Heart right ventricle (tissue), 16 donors: ENCODE data around the gene CAPN3. TPM values are rescaled to one million over a fixed set of nuclear protein-coding genes. Genes with fewer than 3 reads are reported as not detected.

Experiments
- ATAC-seq, 8 donors: fragments of 200-7000 bp; cut with Tn5 transposase; one replicate each; pipeline ENCODE4 v1.9.1; 2020; ENCODE audit warnings: mild to moderate bottlenecking in 8 of 8, moderate library complexity in 8 of 8, moderate number of reproducible peaks in 1 of 8
- DNase-seq, 2 donors: peaks; one replicate each; pipeline ENCODE4 v3.0.0-alpha.2; 2020
- H3K27ac ChIP-seq, 10 donors: fragments of 200-600 bp; sonication (generic) in 2 of 10; one replicate each; pipeline versions ENCODE4 v1.5.0 to v1.8.0; 2020 to 2022; ENCODE audit warnings: mild to moderate bottlenecking in 3 of 10
- H3K27me3 ChIP-seq, 7 donors: fragments of 200-600 bp; one replicate each; pipeline ENCODE4 v1.8.0; 2021 to 2022; ENCODE audit warnings: mild to moderate bottlenecking in 2 of 7
- H3K36me3 ChIP-seq, 9 donors: fragments of 200-600 bp; sonication (generic) in 1 of 9; one replicate each; pipeline versions ENCODE4 v1.5.0 to v1.8.0; 2020 to 2022; ENCODE audit warnings: mild to moderate bottlenecking in 2 of 9
- H3K4me1 ChIP-seq, 9 donors: fragments of 200-600 bp; sonication (generic) in 1 of 9; one replicate each; pipeline versions ENCODE4 v1.5.0 to v1.8.0; 2020 to 2022; ENCODE audit warnings: mild to moderate bottlenecking in 4 of 9
- H3K4me3 ChIP-seq, 10 donors: fragments of 200-600 bp; sonication (generic) in 2 of 10; one replicate each; pipeline versions ENCODE4 v1.5.0 to v1.8.0; 2020 to 2022; ENCODE audit warnings: mild to moderate bottlenecking in 7 of 10, moderate library complexity in 2 of 10
- H3K9me3 ChIP-seq, 11 donors: fragments of 200-600 bp in 10 of 11; sonication (generic) in 2 of 11; one replicate each; pipeline versions ENCODE4 v1.5.0 to v1.8.0; 2013 to 2022; ENCODE audit warnings: mild to moderate bottlenecking in 2 of 11, control low read depth in 1 of 11, moderate library complexity in 1 of 11
- CTCF ChIP-seq, 9 donors: fragments of 200-600 bp; sonication (generic) in 2 of 9; IDR thresholded peaks; one replicate each; pipeline versions ENCODE4 v1.5.0 to v1.8.0; 2021 to 2022; ENCODE audit warnings: antibody characterized with exemption in 9 of 9, mild to moderate bottlenecking in 5 of 9, moderate library complexity in 1 of 9
- WGBS, 2 donors: extraction: QIAGEN DNeasy Blood & Tissue Kit; methylation state at CpG; one replicate each; pipeline ENCODE4 v1.1.7; 2013; ENCODE audit warnings: inconsistent platforms in 1 of 2; 5-methylcytosine and 5-hydroxymethylcytosine counted together
- intact Hi-C, 10 donors: fragments of 100-400 bp; cut with DNase I; formaldehyde crosslinking; loops; one replicate each; pipeline versions ENCODE4 v1.11.1 to v1.14.2; 2022
- polyA plus RNA-seq, 2 donors: library from polyadenylated mRNA; stranded (reverse); fragments of 200-250 nt; gene quantifications; one replicate each; pipeline ENCODE4 v1.2.3, GENCODE V29; 2013
- total RNA-seq, 10 donors: library from RNA; stranded (reverse); fragmentation: NEBNext Ultra II Directional in 3 of 10; extraction: Animal tissue kit (Norgen Biotek cat#: 25700) in 3 of 10; gene quantifications; one replicate each; pipeline versions ENCODE4 v1.2.1 to v1.2.4, GENCODE V29; 2021 to 2023
- donor health status: Arrhythmogenic right ventricular cardiomyopathy.
- donor health status: ischemic (EF 13 %, LVEDD 7.1; RV severe dilation, severe dysfunction).
- donor health status: healthy with polysubstance abuse.
- donor health status: DM: no; HTN: yes; CAD: no.
- donor health status: DM: no; HTN: no; CAD: no.
- donor health status: ischemic (EF 25% LVEDD 6.9; RV normal size, moderate dysfunction).
- donor health status: ischemic (EF 25% LVEDD 5.7; RV mildly dilated, moderate dysfunction).
- donor health status: healthy.
- donor health status: DM: yes; HTN: yes; CAD: no.
- donor health status: Ischemic cardiomyopathy.
- donor health status: ischemic (EF 35%, LVEDD 5.7; RV mildly dilated, moderate dysfunction).
- donor health status: nonischemic (EF 11% LVEDD 7.7; RV severe dilation, severe dysfunction).
- donor health status: DM: yes; HTN: yes; CAD: no.
- donor health status: PGD.
- donor health status: ischemic (EF 29% LVEDD 5.4; RV normal size, mild dysfunction).
- donor health status: nonischemic (EF 23%, LVEDD 6.1; RV moderate dilation, normal function).

CAPN3 gene
- total and polyA plus RNA-seq, 12 donors, result 2.6 to 33.9 (median 5.7) TPM

GRCh38 chr15:42402455-42403205, 43.3 kb downstream of the CAPN3 start:
- no peak overlapping the region for H3K4me3 ChIP-seq
- no peak for TF ChIP-seq CTCF (IDR thresholded peaks at IDR 0.05)
- no peaks in the 10 kb centered on the region for H3K9me3 ChIP-seq
- no peaks in the 10 kb centered on the region for H3K27me3 ChIP-seq
- WGBS, 2 donors, result 87 to 90% methylated on average over 15 of the region's 15 CpGs
- no peak overlapping the region for H3K27ac ChIP-seq
- intact Hi-C loops, result no loop called here
- peaks cover 0 to 52% (median 9%) of the 10 kb centered on the region in 9 donors for H3K36me3 ChIP-seq
- no peak for ATAC-seq
- H3K4me1 ChIP-seq, result peaks cover 0 to 6% (median 0%) of the 10 kb centered on the region in 9 donors
- DNase-seq, result no peak

GRCh38 chr15:42403389-42403788, 44.1 kb downstream of the CAPN3 start:
- intact Hi-C loops, result no loop called here
- H3K36me3 ChIP-seq, result peaks cover 0 to 52% (median 9%) of the 10 kb centered on the region in 9 donors

GRCh38 chr15:42404461-42405235, 45.3 kb downstream of the CAPN3 start:
- DNase-seq (no peak), ATAC-seq (peak in 3 of 8 donors; percentile 28 to 51 (median 36))
- H3K4me3 ChIP-seq, result no peak overlapping the region
- no peaks in the 10 kb centered on the region for H3K27me3 ChIP-seq
- intact Hi-C loops, result loop anchor here in 1 of 10 donors (5.0 kb wide), 1 partner anchor 158 kb away; no protein-coding TSS in a partner anchor
- no peaks in the 10 kb centered on the region for H3K9me3 ChIP-seq
- peaks cover 0 to 6% (median 0%) of the 10 kb centered on the region in 9 donors for H3K4me1 ChIP-seq
- WGBS, 2 donors, result 85 to 86% methylated on average over 12 of the region's 12 CpGs
- peaks cover 0 to 46% (median 9%) of the 10 kb centered on the region in 9 donors for H3K36me3 ChIP-seq
- no peak overlapping the region for H3K27ac ChIP-seq
- no peak for TF ChIP-seq CTCF (IDR thresholded peaks at IDR 0.05)

More at GRCh38 chr15:42403389-42403788, 44.1 kb downstream of the CAPN3 start:
- Histone ChIP-seq H3K4me1 (peaks cover 0 to 6% (median 0%) of the 10 kb centered on the region in 9 donors), H3K4me3 (no peak overlapping the region), H3K9me3 (no peaks in the 10 kb centered on the region), H3K27ac (no peak overlapping the region), H3K27me3 (no peaks in the 10 kb centered on the region)
- no peak for DNase-seq
- no peak for TF ChIP-seq CTCF (IDR thresholded peaks at IDR 0.05)
- WGBS, 2 donors, result 95 to 96% methylated on average over 7 of the region's 7 CpGs
- ATAC-seq, result no peak

- intact Hi-C loops, result loop anchor here in 1 of 10 donors (5.0 kb wide), 1 partner anchor 156 kb away; no protein-coding TSS in a partner anchor
- 61 to 70% methylated on average over 6 of the region's 6 CpGs for WGBS, 2 donors
- Histone ChIP-seq H3K4me3 (no peak overlapping the region), H3K4me1 (peaks cover 0 to 6% (median 0%) of the 10 kb centered on the region in 9 donors), H3K27ac (no peak overlapping the region), H3K36me3 (peaks cover 0 to 49% (median 10%) of the 10 kb centered on the region in 9 donors), H3K27me3 (no peaks in the 10 kb centered on the region), H3K9me3 (no peaks in the 10 kb centered on the region)
- no peak for ATAC-seq
- no peak for TF ChIP-seq CTCF (IDR thresholded peaks at IDR 0.05)
- no peak for DNase-seq
These were observed 46.7 kb downstream of the CAPN3 start for GRCh38 chr15:42405863-42406482.
